Naive thymus-derived CD4-positive, alpha-beta T cell (primary cell): ENCODE data around the gene TMEM184A. TPM values are rescaled to one million over a fixed set of nuclear protein-coding genes. Genes with fewer than 3 reads are reported as not detected.
A peak's percentile ranks its signal among the peaks of the same experiment; 100 is the strongest.

ENCODE experiments used
- ATAC-seq: fragments of 150-1000 bp; cut with Tn5 transposase; 2 replicates; pipeline ENCODE4 v1.10.0; 2021; ENCODE audit warnings: mild to moderate bottlenecking, moderate library complexity
- CTCF ChIA-PET: fragments of 350-600 bp; sonication (Branson Sonifier 250); formaldehyde crosslinking; loops from one replicate; lab custom pipeline; 2021; ENCODE audit warnings: antibody characterized with exemption; lab: Charles Lee
- POLR2A ChIA-PET: fragments of 350-600 bp; sonication (Branson Sonifier 250); formaldehyde crosslinking; loops from one replicate; lab custom pipeline; 2021; ENCODE audit warnings: antibody characterized with exemption, inconsistent platforms; lab: Charles Lee
- DNase-seq, 9 donors: peaks; one replicate each; pipeline versions ENCODE4 v3.0.0 to v3.0.0-alpha.2; 2020 to 2022; ENCODE audit warnings: mixed read lengths in 1 of 9
- H3K27ac ChIP-seq: one replicate; pipeline ENCODE4 v1.7.0; 2013; ENCODE audit warnings: mild to moderate bottlenecking, low read depth, low read length, moderate library complexity
- H3K27me3 ChIP-seq, 2 donors: one replicate each; pipeline ENCODE4 v1.7.0; 2013; ENCODE audit warnings: low read length in 2 of 2, mild to moderate bottlenecking in 2 of 2, moderate library complexity in 2 of 2; ENCODE audit not compliant: control insufficient read depth in 2 of 2, insufficient read depth in 2 of 2
- H3K36me3 ChIP-seq, 3 experiments: 1 replicate in 2 of 3; 2 replicates in 1 of 3; pipeline ENCODE4 v1.7.0; 2013; ENCODE audit warnings: low read length in 3 of 3, mild to moderate bottlenecking in 3 of 3, moderate library complexity in 1 of 3; ENCODE audit not compliant: insufficient read depth in 3 of 3, control insufficient read depth in 2 of 3
- H3K4me1 ChIP-seq, 2 donors: one replicate each; pipeline ENCODE4 v1.7.0; 2013; ENCODE audit warnings: low read length in 2 of 2, mild to moderate bottlenecking in 2 of 2, moderate library complexity in 1 of 2; ENCODE audit not compliant: control insufficient read depth in 2 of 2, insufficient read depth in 2 of 2
- H3K4me3 ChIP-seq: 2 replicates; pipeline ENCODE4 v1.7.0; 2013; ENCODE audit warnings: mild to moderate bottlenecking, low read length
- H3K9me3 ChIP-seq, 3 experiments: 1 replicate in 2 of 3; 2 replicates in 1 of 3; pipeline ENCODE4 v1.7.0; 2013; ENCODE audit warnings: low read length in 3 of 3; ENCODE audit not compliant: control insufficient read depth in 2 of 3
- H3K27ac Mint-ChIP-seq, 9 donors: one replicate each; pipeline ENCODE4 v1.8.0; 2020 to 2022; ENCODE audit warnings: mixed read lengths in 9 of 9, mild to moderate bottlenecking in 8 of 9, moderate library complexity in 5 of 9, inconsistent platforms in 2 of 9
- H3K27me3 Mint-ChIP-seq, 5 donors: one replicate each; pipeline ENCODE4 v1.8.0; 2021 to 2022; ENCODE audit warnings: mixed read lengths in 5 of 5, mild to moderate bottlenecking in 1 of 5
- H3K36me3 Mint-ChIP-seq, 5 donors: one replicate each; pipeline ENCODE4 v1.8.0; 2020 to 2022; ENCODE audit warnings: mixed read lengths in 5 of 5, mild to moderate bottlenecking in 3 of 5, inconsistent platforms in 1 of 5
- H3K4me1 Mint-ChIP-seq, 7 donors: one replicate each; pipeline ENCODE4 v1.8.0; 2020 to 2022; ENCODE audit warnings: mixed read lengths in 7 of 7, mild to moderate bottlenecking in 3 of 7, inconsistent platforms in 1 of 7
- H3K4me3 Mint-ChIP-seq, 10 donors: one replicate each; pipeline ENCODE4 v1.8.0; 2020 to 2022; ENCODE audit warnings: mild to moderate bottlenecking in 10 of 10, mixed read lengths in 10 of 10, moderate library complexity in 6 of 10, inconsistent platforms in 2 of 10
- H3K9me3 Mint-ChIP-seq, 11 donors: one replicate each; pipeline ENCODE4 v1.8.0; 2020 to 2022; ENCODE audit warnings: mixed read lengths in 11 of 11, mild to moderate bottlenecking in 4 of 11, inconsistent platforms in 1 of 11, moderate library complexity in 1 of 11
- intact Hi-C, 2 donors: fragments of 100-400 bp; cut with micrococcal nuclease; formaldehyde crosslinking; loops; one replicate each; pipeline ENCODE4 v1.15.1; 2023
- polyA plus RNA-seq, 2 donors: library from polyadenylated mRNA; unstranded; fragments of 300-500 nt; fragmentation: Illumina TruSeq; gene quantifications; one replicate each; pipeline ENCODE4 v1.2.3, GENCODE V29; 2021
- total RNA-seq, 6 experiments: library from RNA in 5 of 6; stranded (reverse) in 5 of 6; gene quantifications; 1 replicate in 5 of 6; 2 replicates in 1 of 6; pipeline ENCODE4 v1.2.3 and lab custom pipeline; 2021 to 2026

Gene TMEM184A
- total and polyA plus RNA-seq, 7 experiments from 2014 or later: 0.05 to 0.06 TPM; not detected in 5

GRCh38 chr7:1558841-1559625 is 3.0 kb upstream of the TMEM184A start:
- Histone ChIP-seq H3K4me3 (no peak overlapping the region), H3K4me1 (no peaks in the 10 kb centered on the region), H3K36me3 (no peaks in the 10 kb centered on the region), H3K27ac (no peak overlapping the region), H3K27me3 (no peaks in the 10 kb centered on the region), H3K9me3 (no peaks in the 10 kb centered on the region)
- DNase-seq (no peak), ATAC-seq (no peak)
- H3K27ac Mint-ChIP-seq: no peak overlapping the region
- intact Hi-C loops: no loop called here
- no peaks in the 10 kb centered on the region for H3K27me3 Mint-ChIP-seq
- no peak overlapping the region for H3K4me3 Mint-ChIP-seq
- ChIA-PET CTCF (interaction anchor here (0.8 kb wide), 1 partner anchor 85 kb away, joined by 3 read pairs; no protein-coding TSS in a partner anchor), POLR2A (interaction anchor here (0.5 to 0.6 kb wide), 2 partner anchors 32 to 46 kb away, joined by 3 read pairs; no protein-coding TSS in a partner anchor)
- H3K9me3 Mint-ChIP-seq: no peaks in the 10 kb centered on the region
- H3K4me1 Mint-ChIP-seq: peaks cover 0 to 4% (median 0%) of the 10 kb centered on the region in 7 donors
- H3K36me3 Mint-ChIP-seq: no peaks in the 10 kb centered on the region

DNA sequence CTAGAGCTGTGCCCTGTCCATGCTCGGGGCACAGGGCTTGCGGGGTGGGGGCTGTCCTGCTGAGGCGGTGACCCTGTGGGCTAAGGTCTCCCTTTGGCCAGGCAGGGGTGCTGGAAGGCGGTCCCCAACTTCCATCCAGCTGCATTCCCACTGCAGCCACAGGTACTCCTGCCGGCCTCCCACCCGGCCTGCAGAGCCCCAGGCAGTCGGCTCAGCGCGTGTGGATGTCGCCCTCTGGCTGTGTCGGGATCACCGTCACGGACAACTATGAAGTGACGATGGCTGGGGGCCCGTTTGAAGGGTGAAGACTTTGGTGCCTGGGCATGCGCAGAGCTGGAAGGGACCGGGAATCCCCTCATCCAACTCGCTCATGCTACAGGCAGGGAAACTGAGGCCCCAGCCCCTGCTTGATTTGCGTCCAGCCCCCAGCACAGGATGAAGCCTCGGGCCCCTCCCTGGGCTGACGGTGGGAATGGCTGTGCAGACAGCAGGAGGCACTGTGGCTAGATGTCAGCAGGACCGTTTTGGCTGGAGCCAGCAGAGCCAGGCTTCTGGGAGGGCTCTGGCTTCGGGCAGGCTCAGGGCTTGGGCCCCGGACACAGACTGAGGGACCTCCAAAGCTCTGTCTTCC is 2.3 kb upstream of the TMEM184A start:
- Mint-ChIP-seq H3K36me3 (no peaks in the 10 kb centered on the region), H3K4me3 (no peak overlapping the region), H3K27ac (no peak overlapping the region), H3K4me1 (peaks cover 0 to 4% (median 0%) of the 10 kb centered on the region in 7 donors), H3K27me3 (no peaks in the 10 kb centered on the region), H3K9me3 (no peaks in the 10 kb centered on the region)
- intact Hi-C loops: no loop called here
- Histone ChIP-seq H3K9me3 (no peaks in the 10 kb centered on the region), H3K4me3 (no peak overlapping the region), H3K27me3 (no peaks in the 10 kb centered on the region), H3K4me1 (no peaks in the 10 kb centered on the region), H3K36me3 (no peaks in the 10 kb centered on the region), H3K27ac (no peak overlapping the region)
- DNase-seq: no peak
- CTCF ChIA-PET: no interaction called here
- ATAC-seq: no peak
- POLR2A ChIA-PET: interaction anchor here (0.5 kb wide), 1 partner anchor 46 kb away, joined by 3 read pairs; no protein-coding TSS in a partner anchor

DNA sequence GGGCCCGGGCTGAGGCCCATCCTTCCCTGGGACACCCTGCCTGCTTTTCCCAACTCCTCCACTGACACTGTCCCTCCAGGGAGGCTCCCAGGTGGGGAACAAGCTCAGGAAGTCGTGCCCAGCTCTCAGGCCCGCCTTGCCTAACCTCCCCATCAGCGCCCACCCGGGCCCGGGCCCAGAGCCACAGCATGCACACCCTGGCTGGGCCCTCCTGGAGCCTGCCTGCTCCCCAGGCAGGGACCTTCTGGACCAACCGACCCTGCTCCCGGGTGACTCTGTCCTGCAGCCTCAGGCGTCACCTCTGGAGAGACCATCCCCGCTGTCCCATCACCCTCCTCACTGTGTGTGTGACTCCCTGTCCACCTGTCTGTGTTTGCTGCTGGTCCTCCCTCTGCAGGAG is 1.8 kb upstream of the TMEM184A start:
- Histone ChIP-seq H3K9me3 (no peaks in the 10 kb centered on the region), H3K4me1 (no peaks in the 10 kb centered on the region), H3K36me3 (no peaks in the 10 kb centered on the region), H3K27me3 (no peaks in the 10 kb centered on the region), H3K4me3 (no peak overlapping the region), H3K27ac (no peak overlapping the region)
- ATAC-seq (no peak), DNase-seq (no peak)
- Mint-ChIP-seq H3K4me1 (peaks cover 0 to 4% (median 0%) of the 10 kb centered on the region in 7 donors), H3K36me3 (no peaks in the 10 kb centered on the region), H3K4me3 (no peak overlapping the region), H3K27me3 (no peaks in the 10 kb centered on the region), H3K9me3 (no peaks in the 10 kb centered on the region), H3K27ac (no peak overlapping the region)
- ChIA-PET CTCF (no interaction called here), POLR2A (no interaction called here)
- intact Hi-C loops: no loop called here

GRCh38 chr7:1557006-1557405 is 1.0 kb upstream of the TMEM184A start:
- Mint-ChIP-seq H3K36me3 (no peaks in the 10 kb centered on the region), H3K9me3 (no peaks in the 10 kb centered on the region), H3K4me1 (peaks cover 0 to 4% (median 0%) of the 10 kb centered on the region in 7 donors), H3K27me3 (no peaks in the 10 kb centered on the region), H3K27ac (no peak overlapping the region), H3K4me3 (peak overlapping the region in 1 of 10 donors; percentile 34)
- no peaks in the 10 kb centered on the region for H3K4me1 ChIP-seq
- H3K36me3 ChIP-seq: no peaks in the 10 kb centered on the region
- no peak overlapping the region for H3K4me3 ChIP-seq
- intact Hi-C loops: no loop called here
- H3K27me3 ChIP-seq: no peaks in the 10 kb centered on the region
- no peak overlapping the region for H3K27ac ChIP-seq
- DNase-seq: no peak
- no peak for ATAC-seq
- H3K9me3 ChIP-seq: no peaks in the 10 kb centered on the region
- POLR2A ChIA-PET: no interaction called here
- CTCF ChIA-PET: interaction anchor here (0.7 to 0.8 kb wide), 2 partner anchors 13 to 48 kb away, joined by 3 to 8 read pairs; partner anchors contain the start of gene PSMG3

DNA sequence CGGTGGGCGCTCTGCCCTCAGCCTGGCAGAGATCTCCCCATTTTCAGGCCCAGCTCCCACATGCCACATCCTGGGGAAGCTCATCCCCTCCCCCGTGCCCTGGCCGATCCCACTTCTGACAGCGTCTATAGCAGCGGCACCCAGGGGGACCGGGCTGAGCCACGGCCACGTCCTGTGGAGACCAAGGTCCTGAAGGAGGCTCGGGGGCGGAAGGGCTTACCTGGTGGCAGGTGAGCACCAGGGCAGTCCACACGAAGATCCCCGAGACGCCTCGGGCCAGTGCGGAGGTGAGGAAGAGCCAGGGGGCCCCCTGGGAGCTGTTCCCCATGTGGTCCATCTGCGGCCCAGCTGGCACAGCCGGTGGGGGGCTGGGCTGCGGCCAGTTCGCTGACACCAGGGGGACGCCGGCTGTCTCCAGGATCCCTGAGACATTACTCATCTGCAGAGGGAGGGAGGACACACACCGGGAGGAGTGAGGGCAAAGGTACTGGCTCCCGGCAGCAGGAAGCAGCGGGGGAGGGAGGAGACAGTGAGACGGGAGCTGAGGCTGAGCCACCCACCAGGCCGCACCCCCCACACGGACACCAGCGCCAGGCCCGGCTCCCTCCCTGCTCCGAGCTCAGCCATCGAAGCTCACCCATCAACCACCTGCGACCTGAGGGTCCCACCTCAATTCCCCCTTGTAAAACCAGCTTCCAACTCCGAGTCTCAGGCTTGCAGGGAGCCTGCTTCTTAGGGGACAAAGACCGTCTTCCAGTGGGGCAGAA is 776 bp downstream of the TMEM184A start:
- Mint-ChIP-seq H3K27me3 (no peaks in the 10 kb centered on the region), H3K9me3 (no peaks in the 10 kb centered on the region), H3K27ac (no peak overlapping the region), H3K36me3 (no peaks in the 10 kb centered on the region), H3K4me1 (peaks cover 0 to 4% (median 0%) of the 10 kb centered on the region in 7 donors), H3K4me3 (no peak overlapping the region)
- no peaks in the 10 kb centered on the region for H3K9me3 ChIP-seq
- ChIA-PET POLR2A (no interaction called here), CTCF (interaction anchor here (0.6 to 1.0 kb wide), 3 partner anchors 11 to 346 kb away, joined by 3 to 4 read pairs (median 3); no protein-coding TSS in a partner anchor)
- no peaks in the 10 kb centered on the region for H3K4me1 ChIP-seq
- intact Hi-C loops: no loop called here
- ATAC-seq (no peak), DNase-seq (no peak)
- no peak overlapping the region for H3K4me3 ChIP-seq
- H3K27ac ChIP-seq: no peak overlapping the region
- H3K27me3 ChIP-seq: no peaks in the 10 kb centered on the region
- no peaks in the 10 kb centered on the region for H3K36me3 ChIP-seq

DNA sequence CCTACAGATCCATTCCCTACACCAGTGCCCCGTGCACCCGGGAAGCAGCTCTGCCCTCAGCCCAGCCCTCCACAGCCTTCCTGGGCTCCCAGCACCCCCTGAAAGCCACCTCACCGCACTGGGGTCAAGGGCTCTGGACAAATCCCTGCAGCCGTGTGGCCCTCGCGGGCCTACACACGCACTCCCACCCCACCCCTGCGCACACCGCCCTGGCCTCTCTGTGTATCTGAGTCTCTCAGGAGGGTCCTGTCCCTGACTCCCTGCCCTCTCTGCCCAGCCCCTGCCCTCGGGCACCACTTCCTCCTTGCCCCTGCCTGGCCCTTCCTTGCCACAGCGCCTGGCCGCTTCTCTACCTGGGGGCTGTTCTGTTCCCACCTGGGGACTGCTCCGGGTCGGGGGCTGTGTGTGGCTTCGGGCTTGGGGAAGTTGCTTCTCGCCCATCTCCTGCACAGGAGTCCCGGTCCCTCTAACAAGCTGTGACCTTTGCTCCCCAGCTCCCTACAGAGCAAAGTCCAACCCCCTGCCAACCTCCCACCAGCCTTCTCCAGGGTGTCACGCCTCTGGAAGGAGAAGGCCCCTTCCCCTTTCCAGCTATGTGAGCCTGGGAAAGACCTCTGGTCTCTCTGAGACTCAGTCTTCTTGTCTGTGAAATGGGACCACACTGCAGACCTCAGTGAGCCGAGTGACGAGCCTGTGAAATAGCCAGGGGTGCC is 1.5 kb downstream of the TMEM184A start:
- Mint-ChIP-seq H3K4me1 (peaks cover 0 to 4% (median 0%) of the 10 kb centered on the region in 7 donors), H3K36me3 (no peaks in the 10 kb centered on the region), H3K27me3 (no peaks in the 10 kb centered on the region), H3K27ac (peak overlapping the region in 1 of 9 donors; percentile 9), H3K9me3 (no peaks in the 10 kb centered on the region), H3K4me3 (no peak overlapping the region)
- H3K27me3 ChIP-seq: no peaks in the 10 kb centered on the region
- ChIA-PET CTCF (no interaction called here), POLR2A (interaction anchor here (0.5 kb wide), 1 partner anchor 19 kb away, joined by 3 read pairs; no protein-coding TSS in a partner anchor)
- H3K36me3 ChIP-seq: no peaks in the 10 kb centered on the region
- no peak for ATAC-seq
- no peaks in the 10 kb centered on the region for H3K4me1 ChIP-seq
- no peaks in the 10 kb centered on the region for H3K9me3 ChIP-seq
- intact Hi-C loops: no loop called here
- H3K4me3 ChIP-seq: no peak overlapping the region
- no peak for DNase-seq
- H3K27ac ChIP-seq: no peak overlapping the region
